ENCODE measurements around the gene ZNF585A. TPM values are rescaled to one million over a fixed set of nuclear protein-coding genes. Genes with fewer than 3 reads are reported as not detected.

Gene ZNF585A
- total RNA-seq = 10 to 100 TPM in 1 of 2 donors, 1 to 10 TPM in 1; 5.1 to 10.6 TPM

DNA sequence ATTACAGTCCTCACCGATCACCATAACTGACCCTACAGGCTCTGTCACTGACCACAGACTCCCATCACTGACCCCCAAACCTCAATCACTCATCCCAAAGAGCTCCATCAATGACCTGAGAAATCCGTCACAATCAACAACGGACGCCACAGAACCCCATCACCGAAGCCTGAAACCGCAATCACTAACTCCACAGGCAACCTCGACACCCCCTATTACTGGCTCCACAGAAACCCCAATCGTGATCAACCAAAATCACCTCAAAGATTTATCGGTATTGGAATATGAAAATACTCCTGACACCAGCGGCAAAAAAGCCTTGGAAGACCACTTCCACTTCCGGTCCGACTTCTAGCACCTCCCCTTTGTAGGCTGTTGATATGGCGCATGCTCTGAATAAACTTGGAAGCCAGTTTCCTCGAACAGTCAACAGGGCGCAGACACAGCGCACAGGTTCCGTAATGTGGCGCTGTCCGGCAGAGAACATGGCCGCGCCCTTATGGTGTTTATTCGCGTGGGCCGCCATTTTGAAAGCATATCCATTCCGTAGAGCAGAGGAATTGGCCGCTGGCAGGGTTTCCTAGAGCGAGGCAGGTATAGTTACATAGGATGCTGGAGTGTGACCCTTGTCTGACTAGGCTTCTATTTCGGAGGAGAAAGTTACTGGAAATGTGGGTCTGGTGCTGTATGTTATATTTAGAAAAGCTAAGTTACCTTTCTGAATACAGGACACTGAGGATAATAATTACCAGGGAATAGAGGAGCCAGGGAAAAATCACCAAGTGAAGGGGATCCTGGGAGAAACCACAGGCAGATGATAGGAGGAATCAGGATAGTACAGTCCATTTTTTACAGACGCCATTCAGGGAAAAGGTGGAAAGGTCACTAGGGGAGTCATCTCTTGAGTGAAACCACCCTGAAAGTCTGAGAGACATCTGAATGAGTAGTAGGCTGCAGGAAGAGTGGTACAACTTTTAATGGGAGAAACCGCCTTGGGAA, at the start of gene ZNF585A:
Gene ZNF585A (minus strand): TSS at position 328 of the 999 bp plus-strand sequence. CDS start 2,785 bp downstream, outside the sequence.
- ATAC-seq (ENCODE audit: insufficient number of reproducible peaks, low FRiP score, low read depth) (peak; percentile 96), DNase-seq (ENCODE audit: low spot score) (peak; percentile 83)
- H3K4me3 ChIP-seq = peak within 1 kb of the TSS; percentile 92
- H3K9me3 ChIP-seq = peaks cover 16% of the 10 kb centered on the region
- H3K27me3 ChIP-seq (replicated peaks; ENCODE audit: insufficient read depth) = no peaks in the 10 kb centered on the region
- no peak for TF ChIP-seq CTCF (IDR thresholded peaks at IDR 0.05)
- H3K27ac ChIP-seq = peak within 1 kb of the TSS; percentile 48 to 66
- H3K36me3 ChIP-seq = peaks cover 19% of the 10 kb centered on the region
- peaks cover 6 to 8% of the 10 kb centered on the region in 2 donors for H3K4me1 ChIP-seq (ENCODE audit: control insufficient read depth in 1 of 2, low read depth in 2 of 2)

DNA sequence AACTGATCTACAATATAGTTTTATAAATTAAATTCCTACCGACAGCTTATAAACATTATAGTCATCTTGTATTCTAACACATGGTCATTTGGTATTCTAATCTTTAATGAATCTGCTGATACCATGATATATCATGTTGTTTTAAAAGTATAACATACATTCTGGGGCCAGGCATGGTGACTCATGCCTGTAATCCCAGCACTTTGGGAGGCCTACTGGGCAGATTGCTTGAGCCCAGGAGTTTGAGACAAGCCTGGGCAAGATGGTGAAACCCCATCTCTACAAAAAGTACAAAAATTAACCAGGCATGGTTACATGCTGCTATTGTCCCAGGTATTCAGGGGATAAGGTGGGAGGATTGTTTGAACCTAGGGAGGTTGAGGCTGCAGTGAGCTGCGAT, 48.6 kb upstream of the ZNF585A start:
- ATAC-seq (ENCODE audit: insufficient number of reproducible peaks, low FRiP score, low read depth) (no peak), DNase-seq (ENCODE audit: low spot score) (no peak)
- Histone ChIP-seq H3K4me3 (no peak overlapping the region), H3K4me1 (ENCODE audit: control insufficient read depth in 1 of 2, low read depth in 2 of 2) (peaks cover 0 to 6% of the 10 kb centered on the region in 2 donors), H3K27me3 (replicated peaks; ENCODE audit: insufficient read depth) (no peaks in the 10 kb centered on the region), H3K27ac (no peak overlapping the region), H3K36me3 (peaks cover 12% of the 10 kb centered on the region), H3K9me3 (peaks cover 2% of the 10 kb centered on the region)
- no peak for TF ChIP-seq CTCF (IDR thresholded peaks at IDR 0.05)

DNA sequence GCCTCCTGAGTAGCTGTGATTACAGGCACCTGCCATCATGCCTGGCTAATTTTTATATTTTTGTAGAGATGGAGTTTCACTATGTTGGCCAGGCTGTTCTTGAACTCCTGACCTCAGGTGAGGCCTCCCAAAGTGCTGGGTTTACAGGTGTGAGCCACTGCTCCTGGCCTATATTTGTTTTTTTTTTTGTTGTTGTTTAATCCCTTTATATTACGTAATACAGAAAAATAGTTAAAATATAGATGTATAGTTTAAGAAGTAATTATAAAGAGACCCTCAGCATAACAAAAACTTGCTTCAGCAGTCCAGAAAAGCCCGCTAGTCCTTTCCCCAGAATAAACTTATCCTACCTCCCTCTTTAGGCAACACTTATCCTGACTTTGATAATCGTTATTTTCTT, 47.9 kb upstream of the ZNF585A start:
- Histone ChIP-seq H3K27me3 (replicated peaks; ENCODE audit: insufficient read depth) (no peaks in the 10 kb centered on the region), H3K36me3 (peaks cover 7% of the 10 kb centered on the region), H3K4me3 (no peak overlapping the region), H3K4me1 (ENCODE audit: control insufficient read depth in 1 of 2, low read depth in 2 of 2) (peaks cover 0 to 6% of the 10 kb centered on the region in 2 donors), H3K27ac (no peak overlapping the region), H3K9me3 (peaks cover 2% of the 10 kb centered on the region)
- TF ChIP-seq CTCF (IDR thresholded peaks at IDR 0.05) = no peak
- DNase-seq (ENCODE audit: low spot score) = no peak
- no peak for ATAC-seq (ENCODE audit: insufficient number of reproducible peaks, low FRiP score, low read depth)

DNA sequence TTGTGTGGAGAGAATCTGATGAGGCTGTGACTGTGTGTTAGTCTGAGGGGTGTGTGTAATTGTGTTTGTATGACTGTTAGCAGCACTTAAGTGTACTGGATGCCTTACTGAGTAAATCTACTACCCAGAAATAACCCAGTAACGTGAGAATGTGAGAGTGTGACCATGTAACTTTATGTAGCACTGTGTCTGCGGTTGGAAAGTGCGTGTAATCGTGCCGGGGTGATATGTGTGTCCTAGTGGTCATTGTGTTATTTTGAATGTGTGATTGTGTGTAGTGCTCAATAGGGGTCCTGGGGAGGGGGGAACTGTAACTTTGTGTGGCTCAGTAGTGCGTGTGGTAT, 46.1 kb upstream of the ZNF585A start:
- Histone ChIP-seq H3K27me3 (replicated peaks; ENCODE audit: insufficient read depth) (no peaks in the 10 kb centered on the region), H3K36me3 (no peaks in the 10 kb centered on the region), H3K4me3 (peak overlapping the region; percentile 89), H3K9me3 (peaks cover under 1% of the 10 kb centered on the region), H3K4me1 (ENCODE audit: control insufficient read depth in 1 of 2, low read depth in 2 of 2) (peaks cover 0 to 6% of the 10 kb centered on the region in 2 donors), H3K27ac (peak overlapping the region; percentile 79 to 95)
- no peak for TF ChIP-seq CTCF (IDR thresholded peaks at IDR 0.05)
- ATAC-seq (ENCODE audit: insufficient number of reproducible peaks, low FRiP score, low read depth) (no peak), DNase-seq (ENCODE audit: low spot score) (no peak)

DNA sequence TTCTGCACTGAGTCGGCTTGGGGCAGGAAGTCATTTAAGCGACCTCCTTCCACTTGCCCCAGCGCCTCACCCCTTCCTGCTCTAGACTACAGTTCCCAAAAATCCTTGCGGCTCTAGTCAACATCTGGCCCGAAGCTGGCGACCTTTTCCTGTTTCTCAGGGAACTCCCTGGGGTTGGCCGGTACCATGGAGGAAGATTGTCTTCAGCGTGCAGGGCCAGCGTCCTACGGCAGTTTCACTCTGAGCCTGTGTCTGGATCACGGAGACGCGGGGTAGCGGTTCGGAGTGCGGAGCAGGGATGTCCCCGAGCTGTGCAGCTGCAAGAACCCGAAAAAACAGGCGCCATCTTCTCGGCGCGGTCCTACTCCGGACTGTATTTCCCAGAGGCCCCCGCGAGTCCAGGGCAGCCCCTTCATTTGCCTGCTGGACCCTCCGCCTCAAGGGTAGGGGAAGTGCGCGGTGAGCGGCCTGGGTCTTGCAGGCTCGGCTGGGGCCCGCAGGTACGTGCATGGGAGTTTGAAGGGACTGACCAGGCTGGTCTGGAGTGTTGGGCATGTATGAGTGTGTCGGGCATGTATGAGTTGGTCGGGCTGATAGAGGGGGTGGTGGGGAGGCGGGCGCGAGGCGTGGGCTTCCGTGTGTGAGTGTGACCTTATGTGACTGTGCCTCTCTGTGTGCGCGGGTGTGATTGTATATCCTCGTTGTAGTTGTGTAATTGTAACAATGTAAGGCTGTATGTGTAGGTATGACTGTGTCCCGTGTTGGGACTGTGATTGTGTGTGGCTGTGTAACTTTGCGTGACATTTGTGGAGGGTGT, 45.5 kb upstream of the ZNF585A start, which contains the start of gene ZNF383:
Gene ZNF383 (plus strand): TSS at position 440 of the 817 bp plus-strand sequence. CDS start 12,240 bp downstream, outside the sequence.
- peaks cover 0 to 6% of the 10 kb centered on the region in 2 donors for H3K4me1 ChIP-seq (ENCODE audit: control insufficient read depth in 1 of 2, low read depth in 2 of 2)
- no peaks in the 10 kb centered on the region for H3K36me3 ChIP-seq
- peak within 1 kb of the TSS; percentile 89 for H3K4me3 ChIP-seq
- ATAC-seq (ENCODE audit: insufficient number of reproducible peaks, low FRiP score, low read depth) = peak; percentile 95
- no peaks in the 10 kb centered on the region for H3K27me3 ChIP-seq (replicated peaks; ENCODE audit: insufficient read depth)
- H3K9me3 ChIP-seq = no peaks in the 10 kb centered on the region
- peak within 1 kb of the TSS; percentile 79 to 95 for H3K27ac ChIP-seq
- DNase-seq (ENCODE audit: low spot score) = peak; percentile 61
- TF ChIP-seq CTCF (IDR thresholded peaks at IDR 0.05) = no peak

Measured in thoracic aorta (tissue), 2 donors.